SK-N-SH (cell line): ENCODE data around the gene WRAP73. TPM values are rescaled to one million over a fixed set of nuclear protein-coding genes. Genes with fewer than 3 reads are reported as not detected.

Source experiments
- CTCF ChIA-PET: fragments of 300-600, 350-600 bp; formaldehyde crosslinking; extraction: SDS; loops from one replicate; lab custom pipeline; 2021; lab: Yijun Ruan, JAX
- POLR2A ChIA-PET: fragments of 350-600 bp; sonication (Branson Sonifier 250); formaldehyde crosslinking; extraction: SDS; loops from one replicate; lab custom pipeline; 2020; ENCODE audit warnings: antibody characterized with exemption, inconsistent platforms; lab: Yijun Ruan, JAX
- DNase-seq: peaks from one replicate; pipeline ENCODE4 v3.0.0; 2012
- H2AFZ ChIP-seq: fragments of 200-600 bp; sonication (generic); 2 replicates; pipeline ENCODE4 v1.8.1; 2016; ENCODE audit warnings: antibody characterized with exemption, mild to moderate bottlenecking, low read depth
- H3F3A ChIP-seq: fragments of 200-600 bp; sonication (generic); replicated peaks from 2 replicates; pipeline ENCODE3; 2016; ENCODE audit warnings: antibody characterized with exemption, mild to moderate bottlenecking; ENCODE audit not compliant: insufficient read depth
- H3K27ac ChIP-seq, 2 experiments: fragments of 200-500 bp in 1 of 2; fragments of 200-600 bp in 1 of 2; sonication (Bioruptor generic) in 1 of 2; sonication (generic), shearing (Covaris generic) in 1 of 2; 2 replicates each; pipeline versions ENCODE4 v1.5.1 to v1.6.1; 2014 to 2016; ENCODE audit warnings: low read depth in 2 of 2, inconsistent platforms in 1 of 2, low read length in 1 of 2, mild to moderate bottlenecking in 1 of 2, mixed read lengths in 1 of 2
- H3K27me3 ChIP-seq: fragments of 200-600 bp; sonication (generic), shearing (Covaris generic); 2 replicates; pipeline ENCODE4 v1.6.1; 2016; ENCODE audit warnings: mixed run types; ENCODE audit not compliant: insufficient read depth
- H3K36me3 ChIP-seq, 2 experiments: fragments of 200-500 bp in 1 of 2; fragments of 200-600 bp in 1 of 2; sonication (Bioruptor generic) in 1 of 2; sonication (generic) in 1 of 2; replicated peaks in 1 of 2; 2 replicates each; pipeline versions ENCODE3 to v1.5.1; 2014 to 2016; ENCODE audit warnings: low read length in 1 of 2, mild to moderate bottlenecking in 1 of 2; ENCODE audit not compliant: insufficient read depth in 2 of 2, control insufficient read depth in 1 of 2
- H3K4me1 ChIP-seq, 2 experiments: fragments of 200-500 bp in 1 of 2; fragments of 200-600 bp in 1 of 2; sonication (Bioruptor generic) in 1 of 2; sonication (generic), shearing (Covaris generic) in 1 of 2; 2 replicates each; pipeline versions ENCODE4 v1.5.1 to v1.6.1; 2014 to 2016; ENCODE audit warnings: low read depth in 1 of 2, low read length in 1 of 2, mixed run types in 1 of 2; ENCODE audit not compliant: insufficient read depth in 2 of 2, control insufficient read depth in 1 of 2
- H3K4me2 ChIP-seq: fragments of 200-600 bp; sonication (generic), shearing (Covaris generic); 2 replicates; pipeline ENCODE4 v1.6.1; 2017; ENCODE audit warnings: mixed run types
- H3K4me3 ChIP-seq, 2 experiments: fragments of 200-500 bp in 1 of 2; fragments of 200-600 bp in 1 of 2; sonication (Bioruptor generic) in 1 of 2; sonication (generic), shearing (Covaris generic) in 1 of 2; 2 replicates each; pipeline versions ENCODE4 v1.5.1 to v1.8.1; 2014 to 2016; ENCODE audit warnings: low read depth in 2 of 2, inconsistent platforms in 1 of 2, low read length in 1 of 2, mild to moderate bottlenecking in 1 of 2, mixed read lengths in 1 of 2, moderate library complexity in 1 of 2
- H3K79me2 ChIP-seq: fragments of 200-600 bp; sonication (generic); 2 replicates; pipeline ENCODE4 v1.8.1; 2017; ENCODE audit warnings: mild to moderate bottlenecking; ENCODE audit not compliant: insufficient read depth
- H3K9ac ChIP-seq: fragments of 200-600 bp; sonication (generic); 2 replicates; pipeline ENCODE4 v1.6.1; 2017; ENCODE audit warnings: mixed run types
- H3K9me2 ChIP-seq: fragments of 200-600 bp; sonication (generic); 2 replicates; pipeline ENCODE4 v1.6.1; 2017; ENCODE audit warnings: mixed run types
- H3K9me3 ChIP-seq: fragments of 200-600 bp; sonication (generic); 2 replicates; pipeline ENCODE4 v1.6.1; 2017; ENCODE audit warnings: mixed run types, mild to moderate bottlenecking, moderate library complexity
- H4K20me1 ChIP-seq: fragments of 200-600 bp; sonication (generic); 2 replicates; pipeline ENCODE4 v1.6.1; 2017; ENCODE audit warnings: mild to moderate bottlenecking, mixed run types; ENCODE audit not compliant: insufficient read depth
- CHD2 ChIP-seq: fragments of 150-350 bp; IDR thresholded peaks from 2 replicates; pipeline ENCODE4 v1.6.1; 2018; ENCODE audit warnings: low read length; ENCODE audit not compliant: partially characterized antibody
- ELF1 ChIP-seq: IDR thresholded peaks from 2 replicates; pipeline ENCODE4 v1.4.0; 2012
- EP300 ChIP-seq, 2 experiments: IDR thresholded peaks; 2 replicates each; pipeline versions ENCODE4 v1.4.0 to v1.6.1; 2012; ENCODE audit warnings: borderline replicate concordance in 1 of 2, low read depth in 1 of 2, low read length in 1 of 2
- EZH2phosphoT487 ChIP-seq: fragments of 200-600 bp; sonication (generic); IDR thresholded peaks from 2 replicates; pipeline ENCODE4 v1.6.1; 2017; ENCODE audit warnings: low read depth, mixed run types, mild to moderate bottlenecking, antibody characterized with exemption, moderate library complexity, borderline replicate concordance
- FOXM1 ChIP-seq: IDR thresholded peaks from 2 replicates; pipeline ENCODE4 v1.4.0; 2012; ENCODE audit warnings: low read depth, mild to moderate bottlenecking
- JUND ChIP-seq: IDR thresholded peaks from 2 replicates; pipeline ENCODE4 v1.4.0; 2012
- MEF2A ChIP-seq: IDR thresholded peaks from 2 replicates; pipeline ENCODE4 v1.4.0; 2012; ENCODE audit warnings: low read depth, borderline replicate concordance
- MXI1 ChIP-seq: IDR thresholded peaks from 2 replicates; pipeline ENCODE4 v1.6.1; 2012; ENCODE audit warnings: mild to moderate bottlenecking, low read depth, low read length, improper control_type of control experiment
- RFX5 ChIP-seq: IDR thresholded peaks from 2 replicates; pipeline ENCODE4 v1.6.1; 2012; ENCODE audit warnings: mild to moderate bottlenecking, improper control_type of control experiment, low read length
- RXRA ChIP-seq: IDR thresholded peaks from 2 replicates; pipeline ENCODE4 v1.4.0; 2012; ENCODE audit warnings: low read depth, mild to moderate bottlenecking, borderline replicate concordance
- TAF1 ChIP-seq: IDR thresholded peaks from 2 replicates; pipeline ENCODE4 v1.6.1; 2012; ENCODE audit warnings: low read depth, mild to moderate bottlenecking, low read length, moderate library complexity, borderline replicate concordance
- WGBS: methylation state at CpG from one replicate; pipeline ENCODE4 v1.1.6; 2017; ENCODE audit warnings: low lambda C conversion rate; 5-methylcytosine and 5-hydroxymethylcytosine counted together
- polyA plus RNA-seq, 3 experiments: library from polyadenylated mRNA; depleted of rRNA; stranded (reverse); fragments of >200 nt; gene quantifications; 2 replicates each; pipeline ENCODE4 v1.2.3, GENCODE V29; 2012
- TF ChIP-seq, protein P1 (sequence below): IDR thresholded peaks from 2 replicates; pipeline ENCODE4 v1.4.0; 2012; ENCODE audit warnings: low read depth, borderline replicate concordance
- TF ChIP-seq, protein P2 (sequence below): IDR thresholded peaks from 2 replicates; pipeline ENCODE4 v1.4.0; 2012; ENCODE audit warnings: low read depth, borderline replicate concordance
- TF ChIP-seq, protein P3 (sequence below): IDR thresholded peaks from 2 replicates; pipeline ENCODE4 v1.6.1; 2012; ENCODE audit warnings: mild to moderate bottlenecking, low read depth, low read length, moderate library complexity

WRAP73 gene
- polyA plus RNA-seq, 1 of the 3 experiments (the other 2 are of a cell fraction) = 61.9 TPM

DNA sequence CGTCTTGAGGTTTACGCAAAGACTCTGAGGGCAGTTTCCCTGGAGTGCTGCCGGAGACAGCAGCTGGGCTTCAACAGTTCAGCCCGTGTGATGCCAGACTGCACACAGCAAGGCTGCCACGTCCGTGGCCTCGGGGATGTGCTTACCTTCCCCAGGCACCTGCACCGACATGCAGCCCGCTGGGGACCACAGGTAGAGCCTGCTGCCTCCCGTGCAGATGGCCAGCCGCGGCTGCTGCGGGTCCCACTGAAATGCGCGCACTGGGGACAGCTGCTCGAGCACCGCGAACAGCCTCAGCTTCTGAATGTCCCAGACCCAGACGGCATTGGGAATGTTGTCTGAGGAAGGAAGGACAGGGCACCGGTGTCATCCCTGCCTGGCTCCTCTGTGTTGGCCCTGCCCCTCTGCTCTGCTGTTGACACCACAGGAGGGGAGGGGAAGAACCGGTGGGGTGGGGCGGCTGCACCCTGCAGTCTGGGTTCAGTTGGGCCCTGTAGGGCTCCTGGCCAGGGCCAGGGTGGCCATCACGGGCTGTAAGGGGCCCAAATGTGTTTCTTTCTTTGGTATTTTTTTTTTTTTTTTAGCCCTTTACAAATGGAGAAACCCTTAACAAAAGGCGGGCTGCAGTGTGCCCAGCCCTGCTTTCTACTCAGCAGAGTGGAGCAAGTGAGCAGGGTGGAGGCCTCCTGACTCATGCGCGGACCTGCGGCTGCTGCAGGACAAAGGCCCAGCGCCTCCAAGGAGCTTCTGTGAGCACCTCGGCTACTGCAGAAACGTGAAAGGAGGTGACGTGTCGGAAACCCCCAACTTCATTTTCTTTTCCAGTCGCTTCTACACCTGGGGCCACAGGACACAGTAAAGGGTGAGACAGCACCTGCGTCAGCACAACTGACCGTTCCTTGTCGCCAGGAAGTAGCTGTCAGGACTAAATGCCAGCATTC lies 18.3 kb downstream of the WRAP73 start:
- ChIA-PET CTCF (interaction anchor here (3.3 to 5.2 kb wide), 4 partner anchors 12 to 178 kb away, joined by 9 to 32 read pairs (median 21); partner anchors contain the start of gene WRAP73), POLR2A (no interaction called here)
- Histone ChIP-seq H4K20me1 (no peaks in the 10 kb centered on the region), H3K4me2 (no peak overlapping the region), H3K27me3 (no peaks in the 10 kb centered on the region), H3F3A (no peaks in the 10 kb centered on the region), H3K9me3 (no peaks in the 10 kb centered on the region), H3K9ac (no peak overlapping the region), H3K36me3 (peaks cover 5 to 82% of the 10 kb centered on the region in 2 experiments), H3K4me1 (peaks cover 0 to 19% of the 10 kb centered on the region in 2 experiments; a peak in 2 of 4 replicates), H3K9me2 (no peaks in the 10 kb centered on the region), H3K4me3 (no peak overlapping the region), H3K27ac (no peak overlapping the region; a peak in 1 of 4 replicates), H2AFZ (no peak overlapping the region), H3K79me2 (no peaks in the 10 kb centered on the region)
- no peak for DNase-seq
- WGBS = 92% methylated on average over 15 of the region's 36 CpGs
- TF ChIP-seq MXI1 = no peak
- no peak for TF ChIP-seq RFX5

DNA sequence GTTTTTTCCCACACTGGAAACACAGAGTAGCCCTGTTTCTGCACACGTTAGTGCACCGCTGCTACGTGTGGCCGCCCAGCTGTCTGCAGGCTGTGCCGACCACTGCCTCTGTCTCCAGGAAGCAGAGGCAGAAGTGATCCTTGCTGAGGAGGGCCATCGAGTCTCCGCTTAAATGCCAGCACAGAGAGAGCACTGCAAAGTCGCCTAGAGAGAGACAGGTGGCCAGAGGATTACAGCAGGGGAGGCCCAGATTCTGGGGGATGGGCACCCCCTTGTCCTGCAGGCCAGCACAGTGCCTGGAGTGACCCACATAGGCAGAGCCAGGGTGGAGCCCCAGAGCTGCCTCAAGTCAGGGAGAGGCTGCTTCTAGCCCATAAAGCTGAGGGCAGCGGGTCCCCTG lies 19.0 kb downstream of the WRAP73 start:
- no peaks in the 10 kb centered on the region for H4K20me1 ChIP-seq
- H2AFZ ChIP-seq = no peak overlapping the region
- H3K9me3 ChIP-seq = no peaks in the 10 kb centered on the region
- DNase-seq = no peak
- no peak overlapping the region for H3K4me2 ChIP-seq
- H3K4me1 ChIP-seq = peaks cover 0 to 20% of the 10 kb centered on the region in 2 experiments; a peak in 2 of 4 replicates
- H3F3A ChIP-seq = peaks cover under 1% of the 10 kb centered on the region
- no peaks in the 10 kb centered on the region for H3K27me3 ChIP-seq
- WGBS = 90% methylated on average over 4 of the region's 9 CpGs
- TF ChIP-seq EZH2phosphoT487 = no peak
- no peak for TF ChIP-seq ELF1
- no peak for TF ChIP-seq MEF2A
- TF ChIP-seq, protein P1, sequence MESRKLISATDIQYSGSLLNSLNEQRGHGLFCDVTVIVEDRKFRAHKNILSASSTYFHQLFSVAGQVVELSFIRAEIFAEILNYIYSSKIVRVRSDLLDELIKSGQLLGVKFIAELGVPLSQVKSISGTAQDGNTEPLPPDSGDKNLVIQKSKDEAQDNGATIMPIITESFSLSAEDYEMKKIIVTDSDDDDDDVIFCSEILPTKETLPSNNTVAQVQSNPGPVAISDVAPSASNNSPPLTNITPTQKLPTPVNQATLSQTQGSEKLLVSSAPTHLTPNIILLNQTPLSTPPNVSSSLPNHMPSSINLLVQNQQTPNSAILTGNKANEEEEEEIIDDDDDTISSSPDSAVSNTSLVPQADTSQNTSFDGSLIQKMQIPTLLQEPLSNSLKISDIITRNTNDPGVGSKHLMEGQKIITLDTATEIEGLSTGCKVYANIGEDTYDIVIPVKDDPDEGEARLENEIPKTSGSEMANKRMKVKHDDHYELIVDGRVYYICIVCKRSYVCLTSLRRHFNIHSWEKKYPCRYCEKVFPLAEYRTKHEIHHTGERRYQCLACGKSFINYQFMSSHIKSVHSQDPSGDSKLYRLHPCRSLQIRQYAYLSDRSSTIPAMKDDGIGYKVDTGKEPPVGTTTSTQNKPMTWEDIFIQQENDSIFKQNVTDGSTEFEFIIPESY = no peak
- no peak for TF ChIP-seq MXI1
- TF ChIP-seq EP300 (IDR thresholded peaks at IDR 0.05; ENCODE audit: borderline replicate concordance in 1 of 2, low read depth in 1 of 2, low read length in 1 of 2) = no peak
- TF ChIP-seq FOXM1 = no peak
- TF ChIP-seq JUND = no peak
- no peak for TF ChIP-seq TAF1
- TF ChIP-seq, protein P2, sequence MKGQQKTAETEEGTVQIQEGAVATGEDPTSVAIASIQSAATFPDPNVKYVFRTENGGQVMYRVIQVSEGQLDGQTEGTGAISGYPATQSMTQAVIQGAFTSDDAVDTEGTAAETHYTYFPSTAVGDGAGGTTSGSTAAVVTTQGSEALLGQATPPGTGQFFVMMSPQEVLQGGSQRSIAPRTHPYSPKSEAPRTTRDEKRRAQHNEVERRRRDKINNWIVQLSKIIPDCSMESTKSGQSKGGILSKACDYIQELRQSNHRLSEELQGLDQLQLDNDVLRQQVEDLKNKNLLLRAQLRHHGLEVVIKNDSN = no peak
- TF ChIP-seq, protein P3, sequence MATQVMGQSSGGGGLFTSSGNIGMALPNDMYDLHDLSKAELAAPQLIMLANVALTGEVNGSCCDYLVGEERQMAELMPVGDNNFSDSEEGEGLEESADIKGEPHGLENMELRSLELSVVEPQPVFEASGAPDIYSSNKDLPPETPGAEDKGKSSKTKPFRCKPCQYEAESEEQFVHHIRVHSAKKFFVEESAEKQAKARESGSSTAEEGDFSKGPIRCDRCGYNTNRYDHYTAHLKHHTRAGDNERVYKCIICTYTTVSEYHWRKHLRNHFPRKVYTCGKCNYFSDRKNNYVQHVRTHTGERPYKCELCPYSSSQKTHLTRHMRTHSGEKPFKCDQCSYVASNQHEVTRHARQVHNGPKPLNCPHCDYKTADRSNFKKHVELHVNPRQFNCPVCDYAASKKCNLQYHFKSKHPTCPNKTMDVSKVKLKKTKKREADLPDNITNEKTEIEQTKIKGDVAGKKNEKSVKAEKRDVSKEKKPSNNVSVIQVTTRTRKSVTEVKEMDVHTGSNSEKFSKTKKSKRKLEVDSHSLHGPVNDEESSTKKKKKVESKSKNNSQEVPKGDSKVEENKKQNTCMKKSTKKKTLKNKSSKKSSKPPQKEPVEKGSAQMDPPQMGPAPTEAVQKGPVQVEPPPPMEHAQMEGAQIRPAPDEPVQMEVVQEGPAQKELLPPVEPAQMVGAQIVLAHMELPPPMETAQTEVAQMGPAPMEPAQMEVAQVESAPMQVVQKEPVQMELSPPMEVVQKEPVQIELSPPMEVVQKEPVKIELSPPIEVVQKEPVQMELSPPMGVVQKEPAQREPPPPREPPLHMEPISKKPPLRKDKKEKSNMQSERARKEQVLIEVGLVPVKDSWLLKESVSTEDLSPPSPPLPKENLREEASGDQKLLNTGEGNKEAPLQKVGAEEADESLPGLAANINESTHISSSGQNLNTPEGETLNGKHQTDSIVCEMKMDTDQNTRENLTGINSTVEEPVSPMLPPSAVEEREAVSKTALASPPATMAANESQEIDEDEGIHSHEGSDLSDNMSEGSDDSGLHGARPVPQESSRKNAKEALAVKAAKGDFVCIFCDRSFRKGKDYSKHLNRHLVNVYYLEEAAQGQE = no peak
- no peak for TF ChIP-seq RXRA
- no peak for TF ChIP-seq CHD2
- no peak overlapping the region for H3K9ac ChIP-seq
- no peaks in the 10 kb centered on the region for H3K9me2 ChIP-seq
- ChIA-PET POLR2A (no interaction called here), CTCF (interaction anchor here (0.8 to 5.2 kb wide), 9 partner anchors 11 to 178 kb away, joined by 3 to 32 read pairs (median 9); partner anchors contain the start of gene WRAP73)
- no peak overlapping the region for H3K4me3 ChIP-seq
- peaks cover 6% of the 10 kb centered on the region for H3K79me2 ChIP-seq
- H3K27ac ChIP-seq = no peak overlapping the region; a peak in 1 of 4 replicates
- peaks cover 8 to 75% of the 10 kb centered on the region in 2 experiments for H3K36me3 ChIP-seq
